Measurements from ENCODE around the gene KIAA1671. TPM values are rescaled to one million over a fixed set of nuclear protein-coding genes. Genes with fewer than 3 reads are reported as not detected.

The KIAA1671 gene
- total and polyA plus RNA-seq, 9 of the 15 experiments (the other 6 are each of a cell fraction or from before 2014, with no cell fraction given) = under 0.01 to 0.11 (median 0.02) TPM; not detected in 5

- TF ChIP-seq ARID3B (CRISPR knock-in tag; IDR thresholded peaks at IDR 0.05; ENCODE audit: borderline replicate concordance) (no peak), ZNF518B (CRISPR knock-in tag; IDR thresholded peaks at IDR 0.05) (no peak), BHLHE40 (IDR thresholded peaks at IDR 0.05; ENCODE audit: low read length) (peak; percentile 61), TAL1 (IDR thresholded peaks at IDR 0.05) (peak; percentile 81), ZNF197 (CRISPR knock-in tag; IDR thresholded peaks at IDR 0.05; ENCODE audit: low read depth) (no peak), ARID1B (IDR thresholded peaks at IDR 0.05) (peak; percentile 85), EP300 (IDR thresholded peaks at IDR 0.05; ENCODE audit: low read length) (peak; percentile 24; the same call in 1 of the 2 replicates), ZBTB7A (IDR thresholded peaks at IDR 0.05; ENCODE audit: borderline replicate concordance, control insufficient read depth, low read depth, low read length) (peak; percentile 45; the same call in 1 of the 2 replicates)
These were observed 148.4 kb downstream of the KIAA1671 start (continued) for GRCh38 chr22:25100948-25101347.
